BLaER1 treated with 17β-estradiol and CSF1 and Interleukin-3, amounts not matched to agents 10 nM and 100 nM (cell line): Measurements from ENCODE around the gene MGAT5.

Experiments used
- H3K27ac ChIP-seq, 11 experiments: shearing (Covaris generic); formaldehyde crosslinking; 2 replicates each; pipeline ENCODE4 v1.8.1; 2022
- H3K27me3 ChIP-seq, 11 experiments: shearing (Covaris generic); formaldehyde crosslinking; 2 replicates each; pipeline ENCODE4 v1.8.1; 2022
- H3K36me3 ChIP-seq, 11 experiments: shearing (Covaris generic); formaldehyde crosslinking; 2 replicates each; pipeline ENCODE4 v1.8.1; 2022
- H3K4me1 ChIP-seq, 10 experiments: shearing (Covaris generic); formaldehyde crosslinking; 2 replicates each; pipeline ENCODE4 v1.8.1; 2022
- H3K4me2 ChIP-seq, 11 experiments: shearing (Covaris generic); formaldehyde crosslinking; 2 replicates each; pipeline ENCODE4 v1.8.1; 2022
- H3K4me3 ChIP-seq, 10 experiments: shearing (Covaris generic); formaldehyde crosslinking; 2 replicates each; pipeline ENCODE4 v1.8.1; 2022
- H3K9ac ChIP-seq, 11 experiments: shearing (Covaris generic); formaldehyde crosslinking; 2 replicates each; pipeline ENCODE4 v1.8.1; 2022
- H3K9me3 ChIP-seq, 11 experiments: shearing (Covaris generic); formaldehyde crosslinking; replicated peaks in 1 of 11; 2 replicates each; pipeline ENCODE4 v1.8.1; 2022
- H4K20me1 ChIP-seq, 11 experiments: shearing (Covaris generic); formaldehyde crosslinking; 2 replicates each; pipeline ENCODE4 v1.8.1; 2022
- Cebpa-rat ChIP-seq, 11 experiments: shearing (Covaris generic); IDR thresholded peaks; 2 replicates each; pipeline ENCODE4 v1.8.1; 2022

Gene MGAT5

DNA sequence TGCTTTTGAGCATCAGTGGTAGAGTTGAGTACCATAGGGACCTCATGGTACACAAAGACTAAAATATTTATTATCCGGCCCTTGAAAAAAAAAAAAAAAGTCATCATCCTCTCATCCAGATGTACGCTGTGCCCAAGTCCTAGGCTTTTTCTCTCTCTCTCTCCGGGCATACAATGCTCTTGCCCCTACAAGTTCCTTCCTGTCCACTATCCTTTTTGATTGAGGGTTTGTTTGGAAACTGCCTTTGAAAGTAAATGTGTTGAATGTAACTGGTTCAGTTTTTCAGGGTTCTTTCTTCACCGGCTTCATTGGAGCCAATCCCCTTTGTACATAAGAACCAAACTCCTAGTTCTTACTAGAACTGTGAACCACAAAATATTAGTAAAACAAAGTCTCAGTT lies 130.3 kb downstream of the MGAT5 start:
- Histone ChIP-seq H3K27ac (no peak overlapping the region), H4K20me1 (peaks cover 0 to 7% (median 0%) of the 10 kb centered on the region in 11 experiments; a peak in 2 of 22 replicates), H3K9ac (no peak overlapping the region), H3K9me3 (no peaks in the 10 kb centered on the region), H3K4me1 (no peaks in the 10 kb centered on the region), H3K4me2 (no peak overlapping the region), H3K4me3 (no peak overlapping the region), H3K36me3 (peaks cover 54 to 97% (median 85%) of the 10 kb centered on the region in 11 experiments), H3K27me3 (no peaks in the 10 kb centered on the region)
- no peak for TF ChIP-seq Cebpa-rat (IDR thresholded peaks at IDR 0.05)

DNA sequence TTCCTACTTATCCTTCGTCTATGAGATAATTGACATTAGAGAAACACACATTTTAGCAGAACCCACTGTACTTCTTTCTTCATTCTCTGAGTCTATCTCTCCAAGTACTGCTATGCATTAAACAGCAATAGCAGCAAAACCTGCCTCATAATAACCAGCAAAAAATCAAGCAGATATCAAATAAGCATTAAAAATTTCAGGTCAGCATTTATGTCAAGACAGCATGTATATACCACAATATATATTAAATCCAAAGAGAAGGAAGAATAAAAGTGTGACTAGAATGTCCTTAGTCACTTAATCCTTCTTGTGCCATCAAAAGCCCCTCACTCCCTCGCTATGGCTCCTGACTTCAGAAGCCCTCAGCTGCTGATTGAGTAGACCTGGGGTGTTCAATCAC lies 131.3 kb downstream of the MGAT5 start:
- Histone ChIP-seq H3K4me2 (no peak overlapping the region), H3K4me3 (no peak overlapping the region), H4K20me1 (peaks cover 0 to 4% (median 0%) of the 10 kb centered on the region in 11 experiments; a peak in 2 of 22 replicates), H3K9me3 (no peaks in the 10 kb centered on the region), H3K4me1 (no peaks in the 10 kb centered on the region), H3K9ac (no peak overlapping the region), H3K27me3 (no peaks in the 10 kb centered on the region), H3K36me3 (peaks cover 44 to 97% (median 85%) of the 10 kb centered on the region in 11 experiments), H3K27ac (no peak overlapping the region)
- no peak for TF ChIP-seq Cebpa-rat (IDR thresholded peaks at IDR 0.05)

- H3K27me3 ChIP-seq: no peaks in the 10 kb centered on the region
- H3K4me1 ChIP-seq: peaks cover 0 to 5% (median 2%) of the 10 kb centered on the region in 10 experiments; a peak in 6 of 20 replicates
- peaks cover 46 to 93% (median 82%) of the 10 kb centered on the region in 11 experiments for H3K36me3 ChIP-seq
- no peak overlapping the region for H3K4me3 ChIP-seq
- H3K4me2 ChIP-seq: no peak overlapping the region
- TF ChIP-seq Cebpa-rat (IDR thresholded peaks at IDR 0.05): no peak
- H3K9me3 ChIP-seq: no peaks in the 10 kb centered on the region
- peaks cover 0 to 4% (median 0%) of the 10 kb centered on the region in 11 experiments; a peak in 2 of 22 replicates for H4K20me1 ChIP-seq
- no peak overlapping the region for H3K9ac ChIP-seq
- H3K27ac ChIP-seq: no peak overlapping the region
Observed at GRCh38 chr2:134386310-134386709, 132.4 kb downstream of the MGAT5 start.

GRCh38 chr2:134389381-134389780 lies 135.5 kb downstream of the MGAT5 start:
- Histone ChIP-seq H3K36me3 (peaks cover 49 to 93% (median 84%) of the 10 kb centered on the region in 11 experiments), H4K20me1 (peaks cover 0 to 8% (median 0%) of the 10 kb centered on the region in 11 experiments; a peak in 3 of 22 replicates), H3K27ac (no peak overlapping the region), H3K4me3 (no peak overlapping the region), H3K9ac (no peak overlapping the region), H3K4me2 (no peak overlapping the region), H3K9me3 (no peaks in the 10 kb centered on the region), H3K27me3 (no peaks in the 10 kb centered on the region), H3K4me1 (peaks cover 0 to 16% (median 7%) of the 10 kb centered on the region in 10 experiments; a peak in 7 of 20 replicates)
- TF ChIP-seq Cebpa-rat (IDR thresholded peaks at IDR 0.05): no peak

- H3K27me3 ChIP-seq: no peaks in the 10 kb centered on the region
- no peak overlapping the region for H3K9ac ChIP-seq
- H3K4me3 ChIP-seq: no peak overlapping the region
- peaks cover 36 to 92% (median 81%) of the 10 kb centered on the region in 11 experiments for H3K36me3 ChIP-seq
- no peaks in the 10 kb centered on the region for H3K9me3 ChIP-seq
- peaks cover 0 to 23% (median 8%) of the 10 kb centered on the region in 10 experiments; a peak in 7 of 20 replicates for H3K4me1 ChIP-seq
- H3K4me2 ChIP-seq: peak overlapping the region in 2 of 11 experiments; percentile 1 to 8; a peak in 1 of 22 replicates
- no peak for TF ChIP-seq Cebpa-rat (IDR thresholded peaks at IDR 0.05)
- peaks cover 0 to 22% (median 0%) of the 10 kb centered on the region in 11 experiments; a peak in 4 of 22 replicates for H4K20me1 ChIP-seq
- no peak overlapping the region for H3K27ac ChIP-seq
Observed at GRCh38 chr2:134391751-134392160, 137.9 kb downstream of the MGAT5 start.

DNA sequence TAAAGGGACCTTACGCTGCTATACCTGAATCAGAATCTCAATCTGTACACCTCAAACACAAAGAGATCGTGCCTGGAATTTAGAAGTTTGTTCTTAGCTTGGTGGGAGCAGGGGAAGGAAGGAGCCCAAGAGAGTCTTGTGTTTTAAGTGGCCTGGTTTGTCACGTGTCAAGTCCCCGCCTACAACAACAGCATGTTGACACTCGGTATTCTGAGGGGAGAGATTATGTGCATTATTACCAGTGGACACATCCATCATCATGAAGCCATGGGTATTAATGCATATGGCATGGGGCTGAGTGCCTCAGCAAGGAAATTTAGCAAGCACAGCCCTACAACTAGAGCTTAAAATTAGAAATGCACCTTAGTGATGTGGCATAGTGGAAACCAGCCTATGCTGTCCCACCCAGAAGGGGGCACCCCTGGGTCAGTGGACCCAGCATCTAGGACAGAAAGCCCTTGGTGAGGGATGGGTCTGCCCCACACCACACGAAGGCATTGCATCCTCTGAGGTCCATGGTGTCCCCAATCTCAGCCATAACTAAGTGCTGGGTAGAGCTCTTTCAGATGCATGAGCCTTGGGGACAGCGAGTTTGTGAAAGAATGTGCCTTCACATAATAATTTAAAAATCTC lies 138.7 kb downstream of the MGAT5 start:
- H3K27ac ChIP-seq: no peak overlapping the region
- no peak overlapping the region for H3K4me2 ChIP-seq
- no peak for TF ChIP-seq Cebpa-rat (IDR thresholded peaks at IDR 0.05)

GRCh38 chr2:134393075-134393461 lies 139.2 kb downstream of the MGAT5 start:
- H3K4me1 ChIP-seq: peaks cover 0 to 32% (median 10%) of the 10 kb centered on the region in 10 experiments; a peak in 8 of 20 replicates
- TF ChIP-seq Cebpa-rat (IDR thresholded peaks at IDR 0.05): no peak

More for the DNA sequence above, 138.7 kb downstream of the MGAT5 start:
- no peaks in the 10 kb centered on the region for H3K27me3 ChIP-seq
- no peaks in the 10 kb centered on the region for H3K9me3 ChIP-seq
- H3K36me3 ChIP-seq: peaks cover 36 to 95% (median 84%) of the 10 kb centered on the region in 11 experiments; a peak in 21 of 22 replicates
- H3K4me1 ChIP-seq: peaks cover 0 to 27% (median 8%) of the 10 kb centered on the region in 10 experiments; a peak in 8 of 20 replicates
- H3K4me3 ChIP-seq: no peak overlapping the region
- H3K9ac ChIP-seq: no peak overlapping the region
- peaks cover 0 to 24% (median 0%) of the 10 kb centered on the region in 11 experiments; a peak in 4 of 22 replicates for H4K20me1 ChIP-seq

GRCh38 chr2:134395779-134396178 lies 141.9 kb downstream of the MGAT5 start:
- no peak overlapping the region for H3K4me3 ChIP-seq
- no peaks in the 10 kb centered on the region for H3K27me3 ChIP-seq
- peaks cover 5 to 57% (median 36%) of the 10 kb centered on the region in 10 experiments for H3K4me1 ChIP-seq
- H3K27ac ChIP-seq: no peak overlapping the region
- H3K9me3 ChIP-seq: no peaks in the 10 kb centered on the region
- peaks cover 41 to 98% (median 81%) of the 10 kb centered on the region in 11 experiments; a peak in 21 of 22 replicates for H3K36me3 ChIP-seq
- no peak overlapping the region for H3K4me2 ChIP-seq
- H3K9ac ChIP-seq: no peak overlapping the region
- TF ChIP-seq Cebpa-rat (IDR thresholded peaks at IDR 0.05): no peak
- H4K20me1 ChIP-seq: peaks cover 0 to 37% (median 0%) of the 10 kb centered on the region in 11 experiments; a peak in 5 of 22 replicates

More at GRCh38 chr2:134393075-134393461, 139.2 kb downstream of the MGAT5 start:
- Histone ChIP-seq H3K4me2 (no peak overlapping the region), H3K9me3 (no peaks in the 10 kb centered on the region), H3K9ac (no peak overlapping the region), H4K20me1 (peaks cover 0 to 24% (median 0%) of the 10 kb centered on the region in 11 experiments; a peak in 4 of 22 replicates), H3K27ac (no peak overlapping the region), H3K27me3 (no peaks in the 10 kb centered on the region), H3K4me3 (no peak overlapping the region), H3K36me3 (peaks cover 36 to 95% (median 84%) of the 10 kb centered on the region in 11 experiments; a peak in 21 of 22 replicates)

DNA sequence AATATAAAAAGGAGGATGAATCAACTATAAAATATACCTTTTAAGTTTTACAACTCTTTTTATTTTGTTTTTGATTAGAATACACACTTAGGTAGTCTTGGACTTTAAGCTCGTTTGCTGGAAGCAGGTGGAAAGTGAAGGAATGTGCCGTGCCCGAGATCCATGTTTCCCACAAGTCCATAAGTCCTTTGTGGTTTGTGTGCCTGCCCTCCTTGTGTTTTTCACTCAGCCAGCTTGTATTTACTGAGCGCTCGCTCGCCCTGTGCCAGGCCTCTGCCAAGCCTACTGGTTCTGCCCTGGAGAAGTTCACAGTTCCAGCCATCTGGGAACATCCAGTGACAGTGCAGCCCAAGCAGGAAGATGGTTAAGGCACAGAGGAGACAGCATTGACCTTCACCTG lies 142.6 kb downstream of the MGAT5 start:
- no peak overlapping the region for H3K27ac ChIP-seq
- H3K4me2 ChIP-seq: no peak overlapping the region
- no peak for TF ChIP-seq Cebpa-rat (IDR thresholded peaks at IDR 0.05)
- H3K36me3 ChIP-seq: peaks cover 34 to 96% (median 75%) of the 10 kb centered on the region in 11 experiments; a peak in 21 of 22 replicates
- no peak overlapping the region for H3K4me3 ChIP-seq
- no peak overlapping the region for H3K9ac ChIP-seq
- no peaks in the 10 kb centered on the region for H3K9me3 ChIP-seq
- peaks cover 0 to 44% (median 6%) of the 10 kb centered on the region in 11 experiments; a peak in 6 of 22 replicates for H4K20me1 ChIP-seq
- no peaks in the 10 kb centered on the region for H3K27me3 ChIP-seq
- peaks cover 12 to 57% (median 41%) of the 10 kb centered on the region in 10 experiments for H3K4me1 ChIP-seq
